Upper lobe of left lung (tissue), 6 donors: ENCODE measurements around the gene NUP93. TPM values are rescaled to one million over a fixed set of nuclear protein-coding genes. Genes with fewer than 3 reads are reported as not detected.

ENCODE experiments used
- ATAC-seq, 2 donors: fragments of 200-7000 bp; cut with Tn5 transposase; one replicate each; pipeline ENCODE4 v1.9.1; 2022; ENCODE audit warnings: mild to moderate bottlenecking in 2 of 2, moderate library complexity in 2 of 2; ENCODE audit not compliant: low FRiP score in 2 of 2
- DNase-seq, 2 donors: peaks; one replicate each; pipeline ENCODE4 v3.0.0-alpha.2; 2019 to 2020
- H3K27ac ChIP-seq, 4 donors: fragments of 200-600 bp; sonication (generic); one replicate each; pipeline ENCODE4 v1.5.1; 2016 to 2019
- H3K27me3 ChIP-seq, 4 donors: fragments of 200-600 bp; sonication (generic); one replicate each; pipeline ENCODE4 v1.5.1; 2017 to 2019
- H3K36me3 ChIP-seq, 4 donors: fragments of 200-600 bp; sonication (generic); one replicate each; pipeline ENCODE4 v1.5.1; 2016 to 2019
- H3K4me1 ChIP-seq, 4 donors: fragments of 200-600 bp; sonication (generic); one replicate each; pipeline ENCODE4 v1.5.1; 2018 to 2019
- H3K4me3 ChIP-seq, 4 donors: fragments of 200-600 bp; sonication (generic); one replicate each; pipeline ENCODE4 v1.5.1; 2017 to 2019; ENCODE audit warnings: mild to moderate bottlenecking in 2 of 4, moderate library complexity in 1 of 4
- H3K9me3 ChIP-seq, 4 donors: fragments of 200-600 bp; sonication (generic); one replicate each; pipeline ENCODE4 v1.5.1; 2018 to 2019
- EP300 ChIP-seq, 4 donors: sonication (generic); formaldehyde crosslinking; IDR thresholded peaks; one replicate each; pipeline ENCODE4 v1.5.1; 2017; ENCODE audit warnings: antibody characterized with exemption in 4 of 4, control low read depth in 2 of 4
- POLR2A ChIP-seq, 4 donors: fragments of 450-650 bp; IDR thresholded peaks; one replicate each; pipeline ENCODE4 v1.5.1; 2016 to 2017; ENCODE audit warnings: antibody characterized with exemption in 4 of 4, mild to moderate bottlenecking in 2 of 4
- POLR2AphosphoS5 ChIP-seq, 2 donors: sonication (generic); formaldehyde crosslinking; IDR thresholded peaks; one replicate each; pipeline ENCODE4 v1.5.1; 2017; ENCODE audit warnings: antibody characterized with exemption in 2 of 2
- WGBS, 2 donors: methylation state at CpG; one replicate each; pipeline ENCODE4 v1.1.5; 2017 to 2018; 5-methylcytosine and 5-hydroxymethylcytosine counted together
- total RNA-seq, 6 donors: library from RNA; depleted of rRNA in 4 of 6; stranded (reverse); fragments of >200 nt in 4 of 6; gene quantifications; one replicate each; pipeline versions ENCODE4 v1.1.0 to v1.2.1, GENCODE V29; 2016 to 2021
- TF ChIP-seq, protein P1 (sequence below), 6 experiments: fragments of 450-650 bp in 4 of 6; fragments of 200-600 bp in 2 of 6; sonication (generic) in 2 of 6; IDR thresholded peaks; one replicate each; pipeline ENCODE4 v1.5.1; 2016 to 2019; ENCODE audit warnings: antibody characterized with exemption in 6 of 6
- donor health status: DM: no; HTN: no; CAD: no; lungs with moderate emphysema.
- donor health status: DM: no; HTN: yes; CAD: no; lungs with severe emphysema.

NUP93 gene
- total RNA-seq, 6 donors from 2014 or later = 30.9 to 57.3 (median 45.3) TPM

DNA sequence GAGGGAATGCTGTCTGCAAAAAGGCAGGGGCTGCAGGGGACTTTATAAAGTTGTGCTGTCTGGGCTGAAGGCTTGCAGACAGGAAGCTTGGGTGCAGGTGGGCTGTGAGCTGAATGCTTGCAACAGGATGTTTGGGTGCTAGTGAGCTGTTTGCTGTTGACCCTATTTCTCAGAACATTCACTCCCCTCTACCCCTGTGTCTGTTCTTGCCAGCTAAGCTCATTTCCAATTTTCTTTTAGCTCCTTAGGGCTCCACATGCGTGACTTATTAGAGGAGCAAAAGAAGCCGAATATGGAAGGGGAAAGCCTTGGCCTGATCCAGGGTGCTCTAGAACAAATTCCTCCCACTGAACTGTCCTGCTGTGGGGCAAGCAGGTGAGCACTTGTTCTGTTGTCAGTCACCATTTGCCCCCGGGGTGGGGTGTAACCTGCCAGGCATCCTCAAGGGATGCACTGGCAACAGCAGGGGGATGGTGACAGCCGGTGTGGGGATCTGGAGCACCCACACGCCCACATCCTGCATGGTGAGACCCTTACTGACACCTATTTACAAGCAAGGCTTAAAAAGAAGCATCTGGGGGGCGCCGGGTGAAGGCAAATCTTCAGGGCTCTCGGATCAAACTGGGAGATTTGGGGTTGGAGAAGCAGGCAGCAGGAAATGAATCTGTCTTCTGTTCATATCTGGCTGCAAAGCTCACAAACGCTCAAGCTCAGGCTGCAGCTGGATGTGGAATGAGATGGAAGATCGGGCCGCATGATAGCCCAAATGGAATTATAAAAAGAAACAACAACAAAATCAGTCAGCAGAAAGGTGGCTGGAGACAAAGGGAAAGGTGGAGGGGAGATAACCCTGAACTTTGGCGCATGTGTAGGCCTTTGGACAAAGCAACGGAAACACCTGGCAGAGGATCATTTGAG, 21.1 kb upstream of the NUP93 start:
- H3K27ac ChIP-seq = peak overlapping the region in 1 of 4 donors; percentile 64
- no peak for ATAC-seq
- no peaks in the 10 kb centered on the region for H3K36me3 ChIP-seq
- no peaks in the 10 kb centered on the region for H3K4me1 ChIP-seq
- DNase-seq = no peak
- H3K9me3 ChIP-seq = no peaks in the 10 kb centered on the region
- H3K27me3 ChIP-seq = no peaks in the 10 kb centered on the region
- TF ChIP-seq POLR2A (IDR thresholded peaks at IDR 0.05) = no peak
- TF ChIP-seq, protein P1, sequence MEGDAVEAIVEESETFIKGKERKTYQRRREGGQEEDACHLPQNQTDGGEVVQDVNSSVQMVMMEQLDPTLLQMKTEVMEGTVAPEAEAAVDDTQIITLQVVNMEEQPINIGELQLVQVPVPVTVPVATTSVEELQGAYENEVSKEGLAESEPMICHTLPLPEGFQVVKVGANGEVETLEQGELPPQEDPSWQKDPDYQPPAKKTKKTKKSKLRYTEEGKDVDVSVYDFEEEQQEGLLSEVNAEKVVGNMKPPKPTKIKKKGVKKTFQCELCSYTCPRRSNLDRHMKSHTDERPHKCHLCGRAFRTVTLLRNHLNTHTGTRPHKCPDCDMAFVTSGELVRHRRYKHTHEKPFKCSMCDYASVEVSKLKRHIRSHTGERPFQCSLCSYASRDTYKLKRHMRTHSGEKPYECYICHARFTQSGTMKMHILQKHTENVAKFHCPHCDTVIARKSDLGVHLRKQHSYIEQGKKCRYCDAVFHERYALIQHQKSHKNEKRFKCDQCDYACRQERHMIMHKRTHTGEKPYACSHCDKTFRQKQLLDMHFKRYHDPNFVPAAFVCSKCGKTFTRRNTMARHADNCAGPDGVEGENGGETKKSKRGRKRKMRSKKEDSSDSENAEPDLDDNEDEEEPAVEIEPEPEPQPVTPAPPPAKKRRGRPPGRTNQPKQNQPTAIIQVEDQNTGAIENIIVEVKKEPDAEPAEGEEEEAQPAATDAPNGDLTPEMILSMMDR (IDR thresholded peaks at IDR 0.05) = no peak
- TF ChIP-seq EP300 (IDR thresholded peaks at IDR 0.05) = no peak
- no peak for TF ChIP-seq POLR2AphosphoS5 (IDR thresholded peaks at IDR 0.05)
- no peak overlapping the region for H3K4me3 ChIP-seq
- 68 to 77% methylated on average over 12 to 13 of the region's 13 CpGs for WGBS, 2 donors

DNA sequence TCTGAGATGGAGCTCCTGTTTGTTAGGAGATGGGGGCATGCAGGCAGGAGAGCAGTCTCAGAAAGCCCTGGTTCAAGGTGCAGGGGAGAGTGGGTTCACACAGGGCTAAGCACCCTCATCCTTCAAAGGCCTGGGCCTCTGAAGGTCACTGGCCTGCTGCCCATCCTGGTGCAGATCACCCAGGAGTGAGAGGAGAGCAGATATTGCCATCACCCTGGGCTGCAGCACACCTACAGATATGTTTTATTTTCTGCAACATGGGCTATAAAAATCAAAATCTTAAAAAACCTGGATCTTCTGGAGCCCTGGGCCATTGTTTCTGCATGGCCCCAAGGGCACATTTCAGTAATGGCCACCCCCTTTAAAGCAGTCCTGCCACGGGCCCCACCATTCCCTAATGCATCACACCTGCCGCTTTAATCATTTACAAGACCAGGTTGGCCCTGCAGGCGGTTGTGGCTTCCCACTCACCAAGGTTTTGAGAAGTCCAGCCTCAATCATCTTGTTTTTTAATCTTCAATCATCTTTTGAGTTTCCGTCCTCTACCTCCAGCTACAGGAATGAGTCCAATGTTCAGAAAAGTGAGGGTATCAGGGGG, 20.4 kb upstream of the NUP93 start:
- Histone ChIP-seq H3K36me3 (no peaks in the 10 kb centered on the region), H3K4me1 (no peaks in the 10 kb centered on the region), H3K9me3 (no peaks in the 10 kb centered on the region), H3K27me3 (no peaks in the 10 kb centered on the region), H3K4me3 (no peak overlapping the region), H3K27ac (no peak overlapping the region)
- 82 to 93% methylated on average over 4 of the region's 4 CpGs for WGBS, 2 donors
- TF ChIP-seq, protein P1 (IDR thresholded peaks at IDR 0.05) = no peak
- TF ChIP-seq POLR2A (IDR thresholded peaks at IDR 0.05) = no peak
- TF ChIP-seq POLR2AphosphoS5 (IDR thresholded peaks at IDR 0.05) = no peak
- TF ChIP-seq EP300 (IDR thresholded peaks at IDR 0.05) = no peak
- DNase-seq (no peak), ATAC-seq (no peak)

DNA sequence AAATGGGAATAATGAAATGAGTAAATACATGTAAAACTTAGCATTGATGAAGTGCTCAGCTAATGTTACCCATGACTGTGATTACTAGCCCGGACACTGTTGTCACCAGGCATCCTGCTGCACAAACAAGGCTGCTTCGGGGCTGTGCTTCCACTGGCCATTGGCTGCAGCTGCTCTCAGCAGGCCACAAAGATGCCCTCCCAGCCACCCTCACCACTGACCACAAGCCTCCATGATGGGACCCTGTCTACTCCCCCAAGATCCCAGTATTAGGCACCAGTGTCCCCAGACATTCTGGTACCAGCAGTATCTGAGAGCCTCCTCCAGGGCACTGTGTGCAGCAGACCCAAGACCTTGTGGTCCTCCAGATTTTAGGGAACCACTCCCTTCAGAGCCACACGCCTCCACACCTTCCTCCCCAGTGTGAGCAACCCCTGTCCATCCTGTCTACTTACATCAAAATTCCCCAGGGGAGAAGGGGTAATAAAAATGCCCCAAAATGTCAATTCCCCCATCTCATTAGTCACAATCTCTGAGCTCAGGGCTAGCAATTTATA, 19.7 kb upstream of the NUP93 start:
- no peak for DNase-seq
- no peaks in the 10 kb centered on the region for H3K9me3 ChIP-seq
- peak in 1 of 2 donors; percentile 41 for ATAC-seq
- H3K27me3 ChIP-seq = no peaks in the 10 kb centered on the region
- H3K4me3 ChIP-seq = no peak overlapping the region
- no peak for TF ChIP-seq EP300 (IDR thresholded peaks at IDR 0.05)
- TF ChIP-seq, protein P1 (IDR thresholded peaks at IDR 0.05) = no peak
- no peak for TF ChIP-seq POLR2A (IDR thresholded peaks at IDR 0.05)
- no peak for TF ChIP-seq POLR2AphosphoS5 (IDR thresholded peaks at IDR 0.05)
- 84% methylated on average over 3 of the region's 3 CpGs for WGBS, 2 donors
- no peaks in the 10 kb centered on the region for H3K4me1 ChIP-seq
- no peaks in the 10 kb centered on the region for H3K36me3 ChIP-seq
- no peak overlapping the region for H3K27ac ChIP-seq

DNA sequence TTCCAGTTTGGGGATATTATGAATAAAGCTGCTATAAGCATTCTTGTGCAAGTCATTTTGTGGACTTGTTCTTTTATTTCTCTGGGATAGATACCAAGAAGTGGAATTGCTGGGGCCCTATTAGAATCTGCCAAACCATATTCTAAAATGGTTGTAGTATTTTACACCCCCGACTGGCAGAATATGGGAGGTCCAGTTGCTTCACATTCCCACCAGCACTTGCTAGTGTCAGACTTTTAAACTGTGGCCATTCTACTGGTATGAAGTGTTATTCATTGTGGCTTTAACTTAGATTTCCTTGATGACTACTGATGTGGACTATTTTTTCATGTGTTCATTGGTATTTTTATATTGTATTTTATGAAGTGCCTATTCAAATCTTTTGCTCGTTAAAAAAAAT, 18.1 kb upstream of the NUP93 start:
- no peak for ATAC-seq
- no peak overlapping the region for H3K4me3 ChIP-seq
- TF ChIP-seq POLR2AphosphoS5 (IDR thresholded peaks at IDR 0.05) = no peak
- TF ChIP-seq EP300 (IDR thresholded peaks at IDR 0.05) = no peak
- no peak for TF ChIP-seq POLR2A (IDR thresholded peaks at IDR 0.05)
- TF ChIP-seq, protein P1 (IDR thresholded peaks at IDR 0.05) = no peak

More for the DNA sequence above, 18.1 kb upstream of the NUP93 start:
- WGBS, 2 donors = 82 to 83% methylated on average over 2 of the region's 2 CpGs
- H3K4me1 ChIP-seq = no peaks in the 10 kb centered on the region
- H3K9me3 ChIP-seq = no peaks in the 10 kb centered on the region
- H3K27ac ChIP-seq = no peak overlapping the region
- H3K27me3 ChIP-seq = no peaks in the 10 kb centered on the region
- no peak for DNase-seq
- no peaks in the 10 kb centered on the region for H3K36me3 ChIP-seq
